Right lobe of liver (tissue), 6 donors: Measurements from ENCODE around the gene ANKRD55. TPM values are rescaled to one million over a fixed set of nuclear protein-coding genes. Genes with fewer than 3 reads are reported as not detected.
"Not testable (repeated sequence)": the region's sequence is repeated elsewhere in the genome, so short reads cannot be mapped to it uniquely, and the experiment has no call there.

ENCODE experiments used
- ATAC-seq, 4 donors: fragments of 200-7000 bp; cut with Tn5 transposase; one replicate each; pipeline ENCODE4 v1.9.1; 2020; ENCODE audit warnings: mild to moderate bottlenecking in 4 of 4, moderate library complexity in 4 of 4
- DNase-seq, 3 donors: peaks; one replicate each; pipeline ENCODE4 v3.0.0-alpha.2; 2020
- H3K27ac ChIP-seq, 3 donors: fragments of 200-600 bp; one replicate each; pipeline ENCODE4 v1.8.0; 2022
- H3K27me3 ChIP-seq, 2 donors: fragments of 200-600 bp; one replicate each; pipeline ENCODE4 v1.8.0; 2022
- H3K36me3 ChIP-seq, 4 donors: fragments of 200-600 bp; sonication (generic) in 1 of 4; one replicate each; pipeline versions ENCODE4 v1.5.1 to v1.8.0; 2017 to 2022; ENCODE audit warnings: control low read depth in 1 of 4
- H3K4me1 ChIP-seq, 4 donors: fragments of 200-600 bp; sonication (generic) in 1 of 4; one replicate each; pipeline versions ENCODE4 v1.5.1 to v1.8.0; 2017 to 2022; ENCODE audit warnings: control low read depth in 1 of 4
- H3K4me3 ChIP-seq, 3 donors: fragments of 200-600 bp; one replicate each; pipeline ENCODE4 v1.8.0; 2022
- H3K9me3 ChIP-seq, 4 donors: fragments of 200-600 bp; sonication (generic) in 1 of 4; one replicate each; pipeline versions ENCODE4 v1.5.1 to v1.8.0; 2017 to 2022; ENCODE audit warnings: control low read depth in 1 of 4
- POLR2A ChIP-seq: fragments of 450-650 bp; IDR thresholded peaks from one replicate; pipeline ENCODE4 v1.6.1; 2017; ENCODE audit warnings: antibody characterized with exemption, mild to moderate bottlenecking
- WGBS: methylation state at CpG from one replicate; pipeline ENCODE4 v1.1.6; 2018; ENCODE audit warnings: low coverage, low lambda C conversion rate; ENCODE audit not compliant: insufficient coverage; ENCODE audit errors: missing lambda C conversion rate; 5-methylcytosine and 5-hydroxymethylcytosine counted together
- intact Hi-C, 2 donors: fragments of 100-400 bp; cut with DNase I; formaldehyde crosslinking; loops; one replicate each; pipeline versions ENCODE4 v1.11.2 to v1.14.1; 2022
- total RNA-seq, 6 experiments: library from RNA; depleted of rRNA in 2 of 6; stranded (reverse); fragments of >200 nt in 2 of 6; fragmentation: NEBNext Ultra II Directional in 3 of 6; extraction: Animal tissue kit (Norgen Biotek cat#: 25700) in 3 of 6; gene quantifications; one replicate each; pipeline versions ENCODE4 v1.1.0 to v1.2.4, GENCODE V29; 2016 to 2023
- TF ChIP-seq, protein P1 (sequence below), 4 donors: fragments of 200-600 bp in 3 of 4; fragments of 450-650 bp in 1 of 4; IDR thresholded peaks; one replicate each; pipeline versions ENCODE4 v1.5.1 to v1.8.0; 2016 to 2022; ENCODE audit warnings: antibody characterized with exemption in 4 of 4, mild to moderate bottlenecking in 2 of 4
- donor health status: DM: no; HTN: yes; CAD: no.
- donor health status: DM: no; HTN: no; CAD: no.
- donor health status: DM: no; HTN: no; CAD: no.
- donor health status: DM: no; HTN: yes; CAD: no.
- donor health status: DM: no; HTN: yes; CAD: no.

ANKRD55 gene
- total RNA-seq, 6 experiments from 2014 or later, result 0.68 to 2.2 (median 1.2) TPM

DNA sequence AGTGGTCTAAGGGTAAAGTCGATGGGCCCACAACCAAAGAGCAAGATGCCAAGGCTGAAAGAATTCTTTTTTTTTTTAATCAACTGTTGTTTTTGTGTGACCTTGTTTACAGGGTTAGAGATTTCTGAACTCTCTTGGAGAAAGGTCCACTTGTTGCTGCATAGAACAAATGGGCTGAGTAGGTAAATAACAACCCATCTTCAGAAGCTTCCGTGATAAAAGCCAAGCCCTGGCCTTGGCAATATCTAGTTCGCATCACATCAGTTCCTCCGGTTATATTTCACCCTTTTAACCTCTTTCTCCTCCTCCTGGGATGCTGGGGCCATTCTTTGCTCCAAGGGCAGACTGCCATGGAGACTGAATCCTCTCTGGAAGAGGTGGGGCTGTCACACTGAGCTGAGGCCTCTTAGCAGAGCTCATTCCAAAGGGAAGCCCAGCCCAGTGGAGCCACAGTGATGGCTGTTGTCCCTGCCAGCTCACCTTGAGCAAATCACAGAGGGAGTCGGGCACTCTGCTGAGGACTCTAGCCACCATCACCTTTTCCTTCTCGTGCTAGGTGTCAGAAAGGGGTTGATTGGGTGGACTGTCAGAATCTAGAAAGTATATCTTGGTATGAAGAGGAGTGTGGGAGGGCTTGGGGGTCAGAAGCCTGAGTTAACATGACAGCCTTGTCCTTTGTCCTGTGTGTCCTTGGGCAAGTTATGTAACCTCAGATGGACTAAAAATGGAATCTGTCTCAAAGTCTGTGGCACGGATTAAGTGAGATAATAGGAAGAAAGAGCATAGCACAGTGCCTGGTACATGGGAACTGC is 17.9 kb downstream of the ANKRD55 start:
- Histone ChIP-seq H3K4me3 (no peak overlapping the region), H3K27ac (no peak overlapping the region), H3K36me3 (no peaks in the 10 kb centered on the region), H3K9me3 (no peaks in the 10 kb centered on the region), H3K27me3 (no peaks in the 10 kb centered on the region), H3K4me1 (peaks cover 0 to 7% (median 2%) of the 10 kb centered on the region in 4 donors)
- intact Hi-C loops, result no loop called here
- DNase-seq, result no peak
- 70% methylated on average over 5 of the region's 7 CpGs for WGBS
- no peak for ATAC-seq
- TF ChIP-seq POLR2A, result no peak
- TF ChIP-seq, protein P1, sequence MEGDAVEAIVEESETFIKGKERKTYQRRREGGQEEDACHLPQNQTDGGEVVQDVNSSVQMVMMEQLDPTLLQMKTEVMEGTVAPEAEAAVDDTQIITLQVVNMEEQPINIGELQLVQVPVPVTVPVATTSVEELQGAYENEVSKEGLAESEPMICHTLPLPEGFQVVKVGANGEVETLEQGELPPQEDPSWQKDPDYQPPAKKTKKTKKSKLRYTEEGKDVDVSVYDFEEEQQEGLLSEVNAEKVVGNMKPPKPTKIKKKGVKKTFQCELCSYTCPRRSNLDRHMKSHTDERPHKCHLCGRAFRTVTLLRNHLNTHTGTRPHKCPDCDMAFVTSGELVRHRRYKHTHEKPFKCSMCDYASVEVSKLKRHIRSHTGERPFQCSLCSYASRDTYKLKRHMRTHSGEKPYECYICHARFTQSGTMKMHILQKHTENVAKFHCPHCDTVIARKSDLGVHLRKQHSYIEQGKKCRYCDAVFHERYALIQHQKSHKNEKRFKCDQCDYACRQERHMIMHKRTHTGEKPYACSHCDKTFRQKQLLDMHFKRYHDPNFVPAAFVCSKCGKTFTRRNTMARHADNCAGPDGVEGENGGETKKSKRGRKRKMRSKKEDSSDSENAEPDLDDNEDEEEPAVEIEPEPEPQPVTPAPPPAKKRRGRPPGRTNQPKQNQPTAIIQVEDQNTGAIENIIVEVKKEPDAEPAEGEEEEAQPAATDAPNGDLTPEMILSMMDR (IDR thresholded peaks at IDR 0.05), result no peak

DNA sequence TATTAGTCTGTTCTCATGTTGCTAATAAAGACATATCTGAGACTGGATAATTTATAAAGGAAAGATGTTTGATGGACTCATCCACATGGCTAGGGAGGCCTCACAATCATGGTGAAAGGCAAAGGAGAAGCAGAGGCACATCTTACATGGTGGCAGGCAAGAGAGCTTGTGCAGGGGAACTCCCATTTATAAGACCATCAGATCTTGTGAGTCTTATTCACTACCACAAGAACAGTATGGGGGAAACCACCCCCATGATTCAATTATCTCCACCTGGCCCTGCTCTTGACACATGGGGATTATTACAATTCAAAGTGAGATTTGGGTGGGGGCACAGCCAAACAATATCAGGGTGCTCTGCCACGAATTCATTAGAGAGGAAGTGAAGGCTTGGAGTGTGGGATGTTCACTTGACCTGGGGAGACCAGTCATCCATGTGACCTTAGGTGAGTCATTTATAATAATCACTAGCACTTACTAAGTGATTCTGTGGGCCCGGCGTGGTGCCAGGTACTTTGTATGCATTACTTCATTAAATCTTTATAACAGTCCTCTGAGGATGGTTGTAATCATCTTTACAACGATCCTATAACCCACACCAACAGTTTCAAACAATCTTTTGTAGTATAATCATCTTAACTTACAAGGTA is 19.1 kb downstream of the ANKRD55 start:
- H3K4me1 ChIP-seq, H3K4me3 ChIP-seq, H3K36me3 ChIP-seq, H3K27me3 ChIP-seq, intact Hi-C loops, H3K9me3 ChIP-seq, ATAC-seq, H3K27ac ChIP-seq, DNase-seq: not testable (repeated sequence)
- 57% methylated on average over 2 of the region's 4 CpGs for WGBS

DNA sequence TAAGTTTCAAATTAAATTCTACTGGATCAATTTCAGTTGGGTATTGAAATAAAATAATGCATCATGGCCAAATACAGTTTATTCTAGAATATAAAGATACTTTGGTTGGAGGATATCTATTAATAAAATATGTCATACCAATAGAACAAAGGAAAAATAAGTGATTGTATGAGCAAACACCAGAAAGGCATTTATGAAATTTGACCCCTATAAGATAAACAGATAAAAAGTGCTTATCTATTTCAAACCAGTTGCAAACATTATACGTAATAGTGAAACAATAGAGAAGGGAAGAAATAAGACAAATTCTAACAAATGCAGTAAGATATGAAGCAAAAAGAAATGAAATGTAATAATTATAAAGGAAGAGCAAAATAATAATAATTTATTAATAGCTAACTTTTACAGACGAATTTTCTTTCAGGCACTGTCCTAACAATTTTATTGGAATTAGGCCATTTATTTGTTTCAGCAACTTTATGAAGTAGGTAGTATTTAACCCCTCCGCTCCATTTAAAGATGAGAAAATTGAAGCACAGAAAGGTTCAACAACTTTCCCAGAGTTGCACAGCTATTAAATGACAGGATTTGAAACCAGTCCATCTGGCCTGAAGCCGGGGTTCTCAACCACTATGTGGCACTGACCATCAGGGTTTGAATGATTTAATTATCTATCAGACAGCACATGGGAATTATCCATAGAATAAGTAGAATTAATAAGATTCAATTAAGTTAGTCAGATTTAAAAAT is 20.8 kb downstream of the ANKRD55 start:
- Histone ChIP-seq H3K4me1 (peaks cover 0 to 7% (median 2%) of the 10 kb centered on the region in 4 donors), H3K9me3 (no peaks in the 10 kb centered on the region), H3K4me3 (no peak overlapping the region), H3K27ac (no peak overlapping the region), H3K27me3 (no peaks in the 10 kb centered on the region), H3K36me3 (no peaks in the 10 kb centered on the region)
- WGBS, result 64% methylated on average over 4 of the region's 4 CpGs
- no peak for TF ChIP-seq POLR2A
- TF ChIP-seq, protein P1 (IDR thresholded peaks at IDR 0.05), result no peak
- DNase-seq (no peak), ATAC-seq (no peak)
- intact Hi-C loops, result no loop called here

DNA sequence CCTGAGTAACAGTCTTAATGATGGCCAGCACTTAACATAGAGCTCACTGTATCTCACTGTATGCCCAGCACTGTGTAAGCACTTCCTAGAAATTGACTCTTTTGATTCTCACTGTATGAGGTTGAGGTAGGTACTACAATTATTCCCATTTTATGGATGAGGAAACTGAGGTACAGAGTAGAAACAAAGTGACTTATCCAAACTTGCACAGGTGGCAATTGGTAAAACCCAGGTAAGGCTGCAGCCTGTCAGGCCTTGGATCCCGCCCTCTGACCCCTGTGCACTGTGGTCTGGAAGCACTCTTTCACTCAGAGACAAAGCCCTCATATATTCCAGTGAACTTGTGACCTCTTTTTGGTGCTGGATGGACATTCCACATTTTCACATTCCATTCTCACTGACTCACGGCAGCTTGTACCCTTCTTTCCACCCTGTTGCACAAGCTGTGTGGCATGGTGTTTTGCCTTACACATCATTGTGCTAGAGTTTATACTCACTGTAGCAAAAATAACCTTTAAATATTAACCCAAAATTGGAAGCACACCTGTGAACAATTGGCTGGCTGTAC is 21.7 kb downstream of the ANKRD55 start:
- 17% methylated on average over 1 of the region's 2 CpGs for WGBS
- Histone ChIP-seq H3K27me3 (no peaks in the 10 kb centered on the region), H3K9me3 (no peaks in the 10 kb centered on the region), H3K4me1 (peaks cover 0 to 7% (median 2%) of the 10 kb centered on the region in 4 donors), H3K27ac (peak overlapping the region in 2 of 3 donors; percentile 13 to 64), H3K4me3 (no peak overlapping the region), H3K36me3 (no peaks in the 10 kb centered on the region)
- intact Hi-C loops, result no loop called here
- DNase-seq (peak; percentile 61 to 72 (median 71)), ATAC-seq (peak; percentile 94 to 98 (median 96))
- TF ChIP-seq POLR2A, result no peak
- TF ChIP-seq, protein P1 (IDR thresholded peaks at IDR 0.05), result no peak
